Measurements from ENCODE around the gene PARD3.

Gene PARD3

DNA sequence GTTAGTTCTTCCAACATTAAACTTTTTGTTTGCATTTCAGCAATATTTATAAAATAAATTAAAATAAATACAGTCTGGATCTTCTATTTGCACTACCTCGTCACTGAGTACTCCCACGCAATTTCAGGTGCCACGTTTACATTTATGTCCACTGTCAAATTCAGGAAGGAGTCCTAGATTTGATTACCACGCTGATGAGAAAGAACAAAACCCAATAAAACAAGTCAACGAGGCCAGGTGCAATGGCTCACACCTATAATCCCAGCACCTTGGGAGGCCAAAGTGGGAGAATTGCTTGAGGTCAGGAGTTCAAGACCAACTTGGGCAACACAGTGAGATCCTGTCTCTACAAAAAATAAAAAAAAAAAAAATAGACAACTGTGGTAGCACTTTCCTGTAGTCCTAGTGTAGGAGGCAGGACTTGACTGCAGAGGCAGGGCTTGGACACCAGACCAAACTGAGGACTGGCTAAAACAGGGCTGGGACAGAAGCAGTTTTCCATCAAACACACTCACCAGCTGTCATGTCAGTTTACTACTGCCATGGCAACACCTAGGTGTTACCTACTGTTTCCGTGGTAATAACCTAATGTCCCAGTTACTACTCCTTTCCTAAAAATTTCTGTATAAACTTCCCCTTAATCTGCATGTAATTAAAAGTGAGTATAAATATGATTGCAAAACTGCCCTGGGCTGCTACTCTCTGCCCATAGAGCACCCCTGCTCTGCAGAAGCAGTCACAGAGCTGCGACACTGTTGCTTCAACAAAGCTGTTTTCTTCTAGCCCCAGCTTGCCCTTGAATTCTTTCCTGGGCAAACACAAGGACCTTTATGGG, 341.7 kb downstream of the PARD3 start:
- Histone ChIP-seq H3K4me3 (ENCODE audit: extremely low read depth, insufficient read depth, low read length, poor library complexity, severe bottlenecking) (no peak overlapping the region), H3K4me1 (ENCODE audit: control insufficient read depth, insufficient read depth, low read length, poor library complexity, severe bottlenecking) (no peaks in the 10 kb centered on the region), H3K36me3 (ENCODE audit: control insufficient read depth, insufficient read depth, low read length) (peaks cover 4% of the 10 kb centered on the region), H3K9me3 (ENCODE audit: control insufficient read depth, low read length) (no peaks in the 10 kb centered on the region), H3K27ac (ENCODE audit: low read depth, low read length, severe bottlenecking) (no peak overlapping the region)
- WGBS, 2 experiments (ENCODE audit: insufficient coverage in 2 of 2): 92 to 94% methylated on average over 3 to 6 of the region's 7 CpGs

DNA sequence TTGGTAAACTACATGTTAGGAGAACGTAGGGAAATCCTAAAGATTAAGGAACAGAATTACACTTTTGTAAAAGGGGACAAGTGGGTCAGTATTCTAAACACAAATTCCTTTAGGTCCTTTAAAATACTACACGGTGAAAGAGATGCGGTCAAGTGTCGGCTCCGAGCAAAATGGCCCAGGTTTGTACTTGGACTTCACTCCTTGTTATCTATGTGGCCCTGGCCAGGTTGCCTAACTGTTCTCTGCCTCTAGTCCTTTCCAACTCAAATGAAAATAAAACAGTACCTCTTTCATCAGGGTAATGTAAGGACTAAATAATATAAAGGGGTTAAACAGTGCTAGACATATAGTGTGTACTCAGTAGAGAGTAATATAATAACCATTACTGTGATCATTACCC, 344.8 kb downstream of the PARD3 start:
- no peaks in the 10 kb centered on the region for H3K9me3 ChIP-seq (ENCODE audit: control insufficient read depth, low read length)
- WGBS, 2 experiments (ENCODE audit: insufficient coverage in 2 of 2): 89 to 100% methylated on average over 4 of the region's 5 CpGs
- H3K27ac ChIP-seq (ENCODE audit: low read depth, low read length, severe bottlenecking): no peak overlapping the region
- H3K4me3 ChIP-seq (ENCODE audit: extremely low read depth, insufficient read depth, low read length, poor library complexity, severe bottlenecking): no peak overlapping the region
- H3K36me3 ChIP-seq (ENCODE audit: control insufficient read depth, insufficient read depth, low read length): peaks cover 8% of the 10 kb centered on the region
- no peaks in the 10 kb centered on the region for H3K4me1 ChIP-seq (ENCODE audit: control insufficient read depth, insufficient read depth, low read length, poor library complexity, severe bottlenecking)

DNA sequence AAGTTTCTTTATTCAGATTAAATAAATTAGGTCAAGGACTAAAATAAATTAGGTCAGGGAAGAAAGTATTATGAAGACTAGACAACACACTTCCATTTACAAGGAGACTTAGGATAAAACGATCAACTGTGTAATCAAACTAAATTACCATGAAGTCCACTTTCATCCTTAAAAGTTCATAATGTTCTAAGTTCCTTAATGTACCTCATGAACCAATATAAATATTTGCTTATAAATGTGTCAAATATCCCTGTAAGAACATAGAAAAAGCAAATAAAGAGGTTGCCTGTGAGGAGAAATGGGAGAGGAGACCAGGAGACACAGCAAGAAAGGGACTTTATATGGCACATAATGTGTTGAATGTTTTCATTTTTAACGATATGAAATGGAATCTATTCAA, 345.6 kb downstream of the PARD3 start:
- H3K4me3 ChIP-seq (ENCODE audit: extremely low read depth, insufficient read depth, low read length, poor library complexity, severe bottlenecking): no peak overlapping the region
- WGBS, 2 experiments (ENCODE audit: insufficient coverage in 2 of 2): 80% methylated on average over 1 of the region's 2 CpGs; no CpG with 5 or more reads in 1 of the 2 experiments
- H3K4me1 ChIP-seq (ENCODE audit: control insufficient read depth, insufficient read depth, low read length, poor library complexity, severe bottlenecking): no peaks in the 10 kb centered on the region
- peaks cover 8% of the 10 kb centered on the region for H3K36me3 ChIP-seq (ENCODE audit: control insufficient read depth, insufficient read depth, low read length)
- H3K9me3 ChIP-seq (ENCODE audit: control insufficient read depth, low read length): no peaks in the 10 kb centered on the region
- no peak overlapping the region for H3K27ac ChIP-seq (ENCODE audit: low read depth, low read length, severe bottlenecking)

DNA sequence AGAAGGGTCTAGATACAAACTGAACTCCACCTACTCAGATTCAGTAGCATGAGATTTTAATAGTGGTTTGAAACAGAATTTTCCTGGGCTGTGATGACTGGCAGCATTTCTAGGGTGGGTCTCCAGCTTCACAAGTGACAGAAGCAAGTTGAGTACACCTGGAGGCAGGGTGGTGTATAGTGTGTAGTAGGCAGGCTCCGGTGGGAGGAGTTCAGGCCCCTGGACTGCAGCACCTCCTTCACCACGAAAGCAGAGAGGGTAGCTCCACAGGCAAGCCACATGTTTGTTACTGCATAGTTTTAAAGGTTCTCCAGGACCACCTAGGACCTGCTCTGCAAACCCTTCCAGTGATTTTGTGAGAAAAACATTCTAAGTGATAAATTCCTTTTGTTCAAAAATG, 347.2 kb downstream of the PARD3 start:
- no peaks in the 10 kb centered on the region for H3K9me3 ChIP-seq (ENCODE audit: control insufficient read depth, low read length)
- H3K4me3 ChIP-seq (ENCODE audit: extremely low read depth, insufficient read depth, low read length, poor library complexity, severe bottlenecking): no peak overlapping the region
- H3K36me3 ChIP-seq (ENCODE audit: control insufficient read depth, insufficient read depth, low read length): peaks cover 8% of the 10 kb centered on the region
- H3K4me1 ChIP-seq (ENCODE audit: control insufficient read depth, insufficient read depth, low read length, poor library complexity, severe bottlenecking): no peaks in the 10 kb centered on the region
- 100% methylated on average over 1 to 2 of the region's 2 CpGs for WGBS, 2 experiments (ENCODE audit: insufficient coverage in 2 of 2)
- H3K27ac ChIP-seq (ENCODE audit: low read depth, low read length, severe bottlenecking): no peak overlapping the region

DNA sequence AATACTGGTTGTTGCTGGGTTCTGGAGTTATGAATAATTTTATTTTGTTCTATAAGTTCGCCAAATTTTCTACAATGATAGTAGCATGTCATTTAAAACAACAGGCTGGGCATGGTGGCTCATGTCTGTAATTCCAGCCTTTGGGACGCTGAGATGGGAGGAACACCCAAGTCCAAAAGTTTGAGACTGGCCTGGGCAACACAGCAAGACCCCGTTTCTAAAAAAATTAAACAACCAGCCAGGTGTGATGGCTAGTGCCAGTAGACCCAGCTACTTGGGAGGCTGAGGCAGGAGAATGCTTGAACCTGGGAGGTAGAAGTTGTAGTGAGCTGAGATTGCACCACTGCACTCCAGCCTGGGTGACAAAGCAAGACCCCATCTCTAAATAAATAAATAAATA, 347.7 kb downstream of the PARD3 start:
- no peak overlapping the region for H3K4me3 ChIP-seq (ENCODE audit: extremely low read depth, insufficient read depth, low read length, poor library complexity, severe bottlenecking)
- H3K4me1 ChIP-seq (ENCODE audit: control insufficient read depth, insufficient read depth, low read length, poor library complexity, severe bottlenecking): no peaks in the 10 kb centered on the region
- WGBS, 2 experiments (ENCODE audit: insufficient coverage in 2 of 2): 88 to 100% methylated on average over 1 of the region's 3 CpGs
- no peaks in the 10 kb centered on the region for H3K9me3 ChIP-seq (ENCODE audit: control insufficient read depth, low read length)
- H3K27ac ChIP-seq (ENCODE audit: low read depth, low read length, severe bottlenecking): no peak overlapping the region
- peaks cover 8% of the 10 kb centered on the region for H3K36me3 ChIP-seq (ENCODE audit: control insufficient read depth, insufficient read depth, low read length)

DNA sequence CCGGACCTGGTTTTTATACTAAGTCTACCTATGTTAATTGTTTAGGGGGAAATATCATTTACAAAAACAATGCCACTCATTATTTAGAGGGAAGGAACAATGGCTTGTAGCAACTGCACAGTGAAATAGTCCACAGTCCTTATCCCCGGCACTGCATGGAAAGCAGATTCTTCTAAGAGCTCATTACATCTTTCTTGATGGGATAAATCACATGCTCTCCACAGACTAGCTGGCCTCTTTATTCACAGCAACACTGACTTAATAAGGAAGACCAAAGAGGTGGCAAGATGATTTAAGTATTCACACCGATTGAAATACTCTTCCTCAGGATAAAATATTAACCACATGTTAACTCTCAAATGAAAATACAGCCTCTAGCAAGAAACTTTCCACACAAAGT, 349.4 kb downstream of the PARD3 start:
- WGBS, 2 experiments (ENCODE audit: insufficient coverage in 2 of 2): 80% methylated on average over 1 of the region's 3 CpGs; no CpG with 5 or more reads in 1 of the 2 experiments
- H3K4me3 ChIP-seq (ENCODE audit: extremely low read depth, insufficient read depth, low read length, poor library complexity, severe bottlenecking): no peak overlapping the region
- peaks cover 8% of the 10 kb centered on the region for H3K36me3 ChIP-seq (ENCODE audit: control insufficient read depth, insufficient read depth, low read length)
- H3K9me3 ChIP-seq (ENCODE audit: control insufficient read depth, low read length): no peaks in the 10 kb centered on the region
- no peaks in the 10 kb centered on the region for H3K4me1 ChIP-seq (ENCODE audit: control insufficient read depth, insufficient read depth, low read length, poor library complexity, severe bottlenecking)
- H3K27ac ChIP-seq (ENCODE audit: low read depth, low read length, severe bottlenecking): no peak overlapping the region

DNA sequence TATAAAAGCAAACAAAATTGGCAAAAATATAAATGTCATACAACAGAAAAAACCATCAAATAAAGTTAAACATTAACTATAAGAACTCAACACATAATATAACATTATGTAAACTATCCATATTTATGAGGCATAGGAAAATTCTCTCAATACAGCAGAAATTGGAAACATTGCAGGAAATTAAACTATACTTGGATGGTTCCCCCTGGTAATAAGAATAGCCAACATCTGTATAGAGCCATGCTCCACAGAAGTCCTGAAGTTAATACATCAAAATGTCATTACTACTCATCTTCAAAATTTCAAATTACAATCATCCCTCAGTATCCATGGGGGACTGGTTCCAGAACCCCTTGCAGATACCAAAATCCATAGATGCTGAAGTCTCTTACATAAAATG, 350.5 kb downstream of the PARD3 start:
- no peaks in the 10 kb centered on the region for H3K9me3 ChIP-seq (ENCODE audit: control insufficient read depth, low read length)
- no peaks in the 10 kb centered on the region for H3K4me1 ChIP-seq (ENCODE audit: control insufficient read depth, insufficient read depth, low read length, poor library complexity, severe bottlenecking)
- no peak overlapping the region for H3K4me3 ChIP-seq (ENCODE audit: extremely low read depth, insufficient read depth, low read length, poor library complexity, severe bottlenecking)
- H3K36me3 ChIP-seq (ENCODE audit: control insufficient read depth, insufficient read depth, low read length): peaks cover 8% of the 10 kb centered on the region
- H3K27ac ChIP-seq (ENCODE audit: low read depth, low read length, severe bottlenecking): no peak overlapping the region

DNA sequence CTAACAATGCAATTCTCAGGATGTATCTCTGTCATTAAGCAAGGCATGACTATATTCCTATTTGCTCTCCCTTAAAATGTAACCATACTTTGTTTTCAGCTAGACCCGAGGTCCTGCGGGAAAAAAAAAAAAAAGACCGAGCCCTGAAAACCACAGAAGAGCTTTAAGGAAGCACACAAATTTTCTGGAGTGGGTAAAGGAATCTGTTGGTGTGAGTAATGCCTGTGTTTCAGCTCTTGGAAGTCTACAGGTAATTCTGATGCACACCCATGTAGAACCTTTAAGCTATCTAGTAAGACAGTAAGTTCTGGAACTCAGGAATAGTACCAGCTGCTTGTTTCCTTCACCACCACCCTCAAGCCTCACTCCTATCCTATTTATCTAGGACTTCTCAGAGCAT, 351.1 kb downstream of the PARD3 start:
- Histone ChIP-seq H3K4me3 (ENCODE audit: extremely low read depth, insufficient read depth, low read length, poor library complexity, severe bottlenecking) (no peak overlapping the region), H3K36me3 (ENCODE audit: control insufficient read depth, insufficient read depth, low read length) (peaks cover 5% of the 10 kb centered on the region), H3K4me1 (ENCODE audit: control insufficient read depth, insufficient read depth, low read length, poor library complexity, severe bottlenecking) (no peaks in the 10 kb centered on the region), H3K9me3 (ENCODE audit: control insufficient read depth, low read length) (no peaks in the 10 kb centered on the region), H3K27ac (ENCODE audit: low read depth, low read length, severe bottlenecking) (no peak overlapping the region)
- no CpG with 5 or more reads among the region's 3 CpGs for WGBS, 2 experiments (ENCODE audit: insufficient coverage in 2 of 2)

DNA sequence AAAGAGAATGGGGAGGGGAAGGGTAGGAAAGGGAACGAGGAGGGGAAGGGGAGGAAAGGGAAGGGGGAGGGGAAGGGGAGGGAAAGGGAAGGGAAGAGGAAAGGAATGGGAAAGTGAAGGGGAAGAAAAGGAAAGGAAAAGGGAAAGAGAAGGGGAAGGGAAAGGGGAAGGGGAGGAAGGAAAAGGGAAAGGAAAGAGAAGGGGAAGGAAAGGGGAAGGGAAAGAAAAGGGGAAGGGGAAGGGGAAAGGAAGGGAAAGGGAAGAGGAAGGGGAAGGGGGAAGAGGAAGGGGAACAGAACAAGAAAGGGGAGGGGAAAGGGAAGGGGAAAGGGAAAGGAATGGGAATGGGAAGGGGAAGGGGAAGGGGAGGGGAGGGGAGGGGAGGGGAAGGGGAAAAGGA, 352.1 kb downstream of the PARD3 start:
- WGBS, 2 experiments (ENCODE audit: insufficient coverage in 2 of 2): 93% methylated on average over 1 of the region's 1 CpG; no CpG with 5 or more reads in 1 of the 2 experiments
- Histone ChIP-seq H3K4me1 (ENCODE audit: control insufficient read depth, insufficient read depth, low read length, poor library complexity, severe bottlenecking) (no peaks in the 10 kb centered on the region), H3K27ac (ENCODE audit: low read depth, low read length, severe bottlenecking) (no peak overlapping the region), H3K4me3 (ENCODE audit: extremely low read depth, insufficient read depth, low read length, poor library complexity, severe bottlenecking) (no peak overlapping the region), H3K36me3 (ENCODE audit: control insufficient read depth, insufficient read depth, low read length) (peaks cover 6% of the 10 kb centered on the region), H3K9me3 (ENCODE audit: control insufficient read depth, low read length) (no peaks in the 10 kb centered on the region)

DNA sequence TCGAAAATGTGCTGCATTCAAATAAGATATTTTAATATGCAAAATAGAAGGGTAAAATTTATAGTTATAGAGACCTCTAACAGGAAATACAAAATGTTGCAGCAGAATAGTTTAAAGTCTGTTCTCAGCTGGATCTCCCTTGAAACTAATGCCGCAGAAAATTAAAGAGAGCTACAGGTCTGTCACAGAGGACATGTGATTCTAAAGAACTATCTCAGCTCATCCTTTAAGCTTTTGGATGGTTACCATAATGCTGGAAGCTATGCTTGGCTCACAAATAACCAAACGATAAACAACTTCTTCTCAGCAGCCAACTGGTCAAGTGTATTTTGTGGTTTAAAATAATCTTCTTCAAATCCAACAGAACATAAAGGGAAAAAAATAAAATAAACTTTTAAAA, 353.0 kb downstream of the PARD3 start:
- Histone ChIP-seq H3K36me3 (ENCODE audit: control insufficient read depth, insufficient read depth, low read length) (peaks cover 3% of the 10 kb centered on the region), H3K4me1 (ENCODE audit: control insufficient read depth, insufficient read depth, low read length, poor library complexity, severe bottlenecking) (no peaks in the 10 kb centered on the region), H3K4me3 (ENCODE audit: extremely low read depth, insufficient read depth, low read length, poor library complexity, severe bottlenecking) (no peak overlapping the region), H3K9me3 (ENCODE audit: control insufficient read depth, low read length) (no peaks in the 10 kb centered on the region), H3K27ac (ENCODE audit: low read depth, low read length, severe bottlenecking) (no peak overlapping the region)
- WGBS, 2 experiments (ENCODE audit: insufficient coverage in 2 of 2): 100% methylated on average over 1 of the region's 3 CpGs

DNA sequence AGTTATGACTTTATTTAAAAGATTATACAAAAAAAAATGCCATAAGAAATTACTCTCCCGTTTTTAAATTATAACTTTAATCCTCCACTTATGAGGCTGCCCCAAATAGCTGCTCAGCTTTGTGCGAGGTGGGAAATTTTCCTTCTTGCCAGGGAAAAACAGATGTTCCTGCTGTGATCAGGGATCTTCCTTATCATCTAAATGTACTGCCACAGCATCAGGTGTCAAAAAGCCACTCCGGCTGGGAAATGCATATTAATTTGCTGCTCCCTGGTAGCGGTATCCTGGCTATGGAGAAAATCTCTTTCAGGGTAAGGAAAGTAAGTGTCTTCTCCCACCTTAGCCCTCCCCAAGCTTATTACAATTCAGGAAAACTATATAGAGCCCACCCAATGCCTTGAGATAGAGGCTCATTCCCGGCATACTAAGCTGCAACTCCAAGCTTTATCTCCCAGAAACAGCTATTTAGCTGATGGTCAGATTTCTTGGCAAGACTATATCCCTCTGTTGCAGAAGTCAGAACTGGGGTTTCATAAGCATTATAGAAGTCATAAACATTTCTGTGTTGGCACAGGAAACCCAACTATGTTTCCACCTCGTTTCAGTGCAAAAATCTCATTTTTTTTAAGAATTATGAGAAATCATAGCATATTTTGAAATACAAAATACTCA, 360.4 kb downstream of the PARD3 start:
- H3K4me3 ChIP-seq (ENCODE audit: extremely low read depth, insufficient read depth, low read length, poor library complexity, severe bottlenecking): no peak overlapping the region
- WGBS, 2 experiments (ENCODE audit: insufficient coverage in 2 of 2): 78 to 82% methylated on average over 1 to 2 of the region's 6 CpGs
- no peaks in the 10 kb centered on the region for H3K9me3 ChIP-seq (ENCODE audit: control insufficient read depth, low read length)
- no peak overlapping the region for H3K27ac ChIP-seq (ENCODE audit: low read depth, low read length, severe bottlenecking)
- H3K4me1 ChIP-seq (ENCODE audit: control insufficient read depth, insufficient read depth, low read length, poor library complexity, severe bottlenecking): no peaks in the 10 kb centered on the region
- H3K36me3 ChIP-seq (ENCODE audit: control insufficient read depth, insufficient read depth, low read length): peaks cover 3% of the 10 kb centered on the region
